A673 (cell line): ENCODE results near the gene CYTH3. TPM values are rescaled to one million over a fixed set of nuclear protein-coding genes. Genes with fewer than 3 reads are reported as not detected.

ENCODE experiments used
- BruUV-seq: library from RNA; stranded (reverse); fragments of 400-500 nt; replicated peaks from 2 replicates; lab custom pipeline; 2021; lab: Mats Ljungman, UMichigan
- CTCF ChIA-PET: fragments of 300-600 bp; sonication (Branson Sonifier 250); formaldehyde crosslinking; loops from one replicate; lab custom pipeline; 2022; ENCODE audit warnings: antibody characterized with exemption; lab: Charles Lee
- POLR2A ChIA-PET: fragments of 300-600 bp; sonication (Branson Sonifier 250); formaldehyde crosslinking; loops from one replicate; lab custom pipeline; 2022; ENCODE audit warnings: antibody characterized with exemption; ENCODE audit not compliant: low non-redundant PET; lab: Charles Lee
- DNase-seq: peaks from one replicate; pipeline ENCODE4 v3.0.0-alpha.2; 2015; ENCODE audit warnings: low spot score
- H3K27ac ChIP-seq: fragments of 200-600 bp; sonication (generic); 2 replicates; pipeline ENCODE4 v1.5.1; 2016; ENCODE audit warnings: mixed run types, low read depth, mild to moderate bottlenecking, mixed read lengths, antibody characterized with exemption, low read length; ENCODE audit not compliant: poor library complexity, severe bottlenecking
- H3K27me3 ChIP-seq: fragments of 200-600 bp; sonication (generic); replicated peaks from 2 replicates; pipeline ENCODE4 v1.6.1; 2017; ENCODE audit warnings: mixed run types, low read depth, mild to moderate bottlenecking, mixed read lengths, antibody characterized with exemption, low read length; ENCODE audit not compliant: insufficient read depth, poor library complexity
- H3K36me3 ChIP-seq: fragments of 200-600 bp; sonication (generic); 2 replicates; pipeline ENCODE4 v1.6.1; 2016; ENCODE audit warnings: mixed run types, mild to moderate bottlenecking, mixed read lengths, antibody characterized with exemption, low read length; ENCODE audit not compliant: insufficient read depth, poor library complexity, severe bottlenecking
- H3K4me1 ChIP-seq: fragments of 200-600 bp; sonication (generic); 2 replicates; pipeline ENCODE4 v1.6.1; 2017; ENCODE audit warnings: mixed run types, mild to moderate bottlenecking, mixed read lengths, antibody characterized with exemption, low read length; ENCODE audit not compliant: insufficient read depth, poor library complexity, severe bottlenecking
- H3K4me3 ChIP-seq: fragments of 200-600 bp; sonication (generic); 2 replicates; pipeline ENCODE4 v1.5.1; 2016; ENCODE audit warnings: low read depth, mixed run types, mild to moderate bottlenecking, mixed read lengths, low read length; ENCODE audit not compliant: poor library complexity, severe bottlenecking
- H3K9me3 ChIP-seq: fragments of 200-600 bp; sonication (generic); 2 replicates; pipeline ENCODE4 v1.6.1; 2016; ENCODE audit warnings: mixed run types, low read depth, mild to moderate bottlenecking, mixed read lengths, antibody characterized with exemption, low read length; ENCODE audit not compliant: poor library complexity, severe bottlenecking
- EZH2 ChIP-seq: fragments of 200-600 bp; sonication (generic); IDR thresholded peaks from 2 replicates; pipeline ENCODE4 v1.6.1; 2017; ENCODE audit warnings: borderline replicate concordance, low read depth, mild to moderate bottlenecking, mixed read lengths, antibody characterized with exemption, low read length; ENCODE audit not compliant: poor library complexity, severe bottlenecking
- intact Hi-C: fragments of 100-400 bp; cut with micrococcal nuclease; formaldehyde crosslinking; loops from one replicate; pipeline ENCODE4 v1.10.0; 2022; ENCODE audit not compliant: unreplicated experiment
- total RNA-seq: library from RNA; stranded (reverse); gene quantifications from 2 replicates; pipeline ENCODE4 v1.2.3, GENCODE V29; 2021
- TF ChIP-seq, protein P1 (sequence below): fragments of 300-800, 200-600 bp; sonication (generic); conservative IDR thresholded peaks from 2 replicates; pipeline ENCODE4 v1.5.1; 2017; ENCODE audit warnings: low read depth, mild to moderate bottlenecking, antibody characterized with exemption, low read length, moderate library complexity, mixed read lengths

The CYTH3 gene
- total RNA-seq, 1 experiment from 2014 or later: 20.2 TPM

DNA sequence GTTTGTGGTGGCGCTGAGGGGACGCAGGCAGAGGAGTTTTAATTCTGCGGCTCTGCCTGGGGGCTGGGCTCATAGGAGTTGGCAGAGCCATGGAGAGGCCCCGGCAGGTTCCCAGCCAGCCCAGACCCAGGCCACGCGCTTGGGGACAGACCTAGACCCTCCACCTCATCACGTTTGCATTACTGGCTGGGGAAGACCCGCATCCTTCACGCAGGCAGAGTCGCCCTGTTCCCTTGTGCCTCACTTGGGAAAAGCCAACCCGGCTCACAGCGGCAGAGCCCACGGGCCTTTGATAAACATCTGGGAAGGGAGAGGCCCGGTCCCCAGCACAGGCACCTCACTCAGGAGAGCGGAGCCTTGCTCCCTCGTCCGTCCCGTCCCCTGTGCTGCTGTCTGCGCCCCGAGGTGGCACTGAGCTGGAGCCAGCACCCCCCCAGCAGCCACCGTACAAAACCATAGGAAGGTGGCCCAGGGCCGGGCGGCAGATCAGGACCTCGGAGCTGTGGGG, 112.8 kb downstream of the CYTH3 start:
- intact Hi-C loops: loop anchor here (1.0 to 5.0 kb wide), 2 partner anchors 113 to 164 kb away; partner anchors contain the start of gene CYTH3
- H3K27ac ChIP-seq: no peak overlapping the region
- H3K27me3 ChIP-seq: no peaks in the 10 kb centered on the region
- H3K36me3 ChIP-seq: peaks cover 45% of the 10 kb centered on the region
- no peaks in the 10 kb centered on the region for H3K9me3 ChIP-seq
- POLR2A ChIA-PET: no interaction called here
- CTCF ChIA-PET: interaction anchor here (1.2 to 1.9 kb wide), 3 partner anchors 111 to 164 kb away, joined by 3 to 12 read pairs (median 7); no protein-coding TSS in a partner anchor
- H3K4me3 ChIP-seq: no peak overlapping the region
- no peaks in the 10 kb centered on the region for H3K4me1 ChIP-seq
- BruUV-seq: no TSS peak
- TF ChIP-seq, protein P1, sequence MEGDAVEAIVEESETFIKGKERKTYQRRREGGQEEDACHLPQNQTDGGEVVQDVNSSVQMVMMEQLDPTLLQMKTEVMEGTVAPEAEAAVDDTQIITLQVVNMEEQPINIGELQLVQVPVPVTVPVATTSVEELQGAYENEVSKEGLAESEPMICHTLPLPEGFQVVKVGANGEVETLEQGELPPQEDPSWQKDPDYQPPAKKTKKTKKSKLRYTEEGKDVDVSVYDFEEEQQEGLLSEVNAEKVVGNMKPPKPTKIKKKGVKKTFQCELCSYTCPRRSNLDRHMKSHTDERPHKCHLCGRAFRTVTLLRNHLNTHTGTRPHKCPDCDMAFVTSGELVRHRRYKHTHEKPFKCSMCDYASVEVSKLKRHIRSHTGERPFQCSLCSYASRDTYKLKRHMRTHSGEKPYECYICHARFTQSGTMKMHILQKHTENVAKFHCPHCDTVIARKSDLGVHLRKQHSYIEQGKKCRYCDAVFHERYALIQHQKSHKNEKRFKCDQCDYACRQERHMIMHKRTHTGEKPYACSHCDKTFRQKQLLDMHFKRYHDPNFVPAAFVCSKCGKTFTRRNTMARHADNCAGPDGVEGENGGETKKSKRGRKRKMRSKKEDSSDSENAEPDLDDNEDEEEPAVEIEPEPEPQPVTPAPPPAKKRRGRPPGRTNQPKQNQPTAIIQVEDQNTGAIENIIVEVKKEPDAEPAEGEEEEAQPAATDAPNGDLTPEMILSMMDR: no peak
- TF ChIP-seq EZH2: no peak
- DNase-seq: no peak

DNA sequence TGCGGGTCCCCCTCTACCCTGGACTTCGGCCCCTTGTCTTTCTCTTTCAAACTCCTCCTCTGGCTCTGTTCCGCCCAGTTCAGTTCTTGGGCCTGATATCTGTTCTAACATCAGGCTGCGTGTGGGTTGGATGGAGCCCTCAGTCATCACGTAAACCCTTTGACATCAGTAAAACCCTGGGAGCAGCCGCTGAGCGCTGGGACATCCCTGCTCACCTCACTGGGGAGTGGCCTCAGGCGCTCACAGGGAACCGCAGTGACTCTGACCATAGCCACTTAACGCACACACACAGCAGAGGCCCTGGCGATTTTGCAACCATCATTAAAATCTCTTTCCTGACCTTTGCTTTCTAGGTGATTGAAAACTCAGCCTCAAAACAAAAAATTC, 113.3 kb downstream of the CYTH3 start:
- DNase-seq: no peak
- H3K4me1 ChIP-seq: no peaks in the 10 kb centered on the region
- no peaks in the 10 kb centered on the region for H3K9me3 ChIP-seq
- no peak overlapping the region for H3K4me3 ChIP-seq
- intact Hi-C loops: no loop called here
- ChIA-PET POLR2A (no interaction called here), CTCF (interaction anchor here (1.6 kb wide), 1 partner anchor 164 kb away, joined by 12 read pairs; no protein-coding TSS in a partner anchor)
- H3K27me3 ChIP-seq: no peaks in the 10 kb centered on the region
- no TSS peak for BruUV-seq
- peaks cover 46% of the 10 kb centered on the region for H3K36me3 ChIP-seq
- no peak for TF ChIP-seq EZH2
- TF ChIP-seq, protein P1: no peak
- H3K27ac ChIP-seq: no peak overlapping the region

DNA sequence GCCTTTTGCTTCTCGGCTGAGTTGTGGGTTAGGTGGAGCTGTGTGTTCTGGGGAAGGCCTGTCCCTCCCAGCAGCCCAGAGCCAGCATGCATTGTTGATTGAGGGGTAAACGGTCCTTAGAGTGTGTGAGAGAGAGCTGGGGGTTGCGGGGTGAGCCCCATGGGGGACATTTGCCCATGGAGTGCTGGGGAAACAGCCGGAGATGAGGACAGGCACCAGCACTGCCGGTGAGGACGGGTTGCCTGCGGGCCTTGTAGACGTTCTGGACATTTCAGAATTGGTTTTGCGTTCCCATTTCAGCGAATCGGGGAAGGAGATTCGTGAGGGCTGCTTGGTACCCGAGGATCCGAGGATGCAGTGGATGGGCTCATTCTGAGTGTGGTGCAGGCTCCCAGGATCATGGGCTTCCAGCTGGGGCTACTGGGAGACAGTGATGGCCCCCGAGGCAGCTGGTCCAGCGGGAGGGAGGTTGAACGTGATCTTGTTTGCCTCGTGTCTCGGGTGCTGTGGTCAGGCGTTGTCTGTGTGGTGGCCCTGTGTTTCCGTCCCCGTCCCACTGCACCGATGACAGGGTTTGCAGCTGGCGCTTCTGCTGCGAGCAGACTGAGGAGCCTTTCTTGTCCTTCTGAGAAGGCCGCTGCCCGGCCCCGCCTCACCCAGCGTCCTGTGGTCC, 113.9 kb downstream of the CYTH3 start:
- no peaks in the 10 kb centered on the region for H3K27me3 ChIP-seq
- no peak overlapping the region for H3K4me3 ChIP-seq
- H3K27ac ChIP-seq: no peak overlapping the region
- DNase-seq: no peak
- peaks cover 46% of the 10 kb centered on the region for H3K36me3 ChIP-seq
- H3K4me1 ChIP-seq: no peaks in the 10 kb centered on the region
- ChIA-PET POLR2A (no interaction called here), CTCF (no interaction called here)
- no peak for TF ChIP-seq EZH2
- TF ChIP-seq, protein P1: no peak
- intact Hi-C loops: no loop called here
- H3K9me3 ChIP-seq: no peaks in the 10 kb centered on the region
- BruUV-seq: no TSS peak
